Neuron (in vitro differentiated cells): Measurements from ENCODE around the gene PNMA8B.
"Not testable (repeated sequence)": the region's sequence is repeated elsewhere in the genome, so short reads cannot be mapped to it uniquely, and the experiment has no call there.

Experiments
- H2AFZ ChIP-seq: one replicate; pipeline ENCODE4 v1.6.1; 2013; ENCODE audit warnings: low read depth, mild to moderate bottlenecking, inconsistent platforms, low read length, moderate library complexity
- H3K27me3 ChIP-seq: one replicate; pipeline ENCODE4 v1.6.1; 2013; ENCODE audit warnings: low read length; ENCODE audit not compliant: insufficient read depth
- H3K36me3 ChIP-seq: one replicate; pipeline ENCODE4 v1.6.1; 2013; ENCODE audit warnings: low read length; ENCODE audit not compliant: insufficient read depth
- H3K4me1 ChIP-seq: one replicate; pipeline ENCODE4 v1.6.1; 2013; ENCODE audit warnings: low read length; ENCODE audit not compliant: insufficient read depth
- H3K4me3 ChIP-seq: 2 replicates; pipeline ENCODE4 v1.5.1; 2013; ENCODE audit warnings: mild to moderate bottlenecking, low read length, moderate library complexity
- H3K9me3 ChIP-seq: one replicate; pipeline ENCODE4 v1.6.1; 2013; ENCODE audit warnings: low read length

Gene PNMA8B

GRCh38 chr19:46499692-46500091 is 4.0 kb upstream of the PNMA8B start:
- H3K27me3 ChIP-seq = no peaks in the 10 kb centered on the region
- no peaks in the 10 kb centered on the region for H3K9me3 ChIP-seq
- H3K4me3 ChIP-seq = no peak overlapping the region
- H3K36me3 ChIP-seq = no peaks in the 10 kb centered on the region
- no peak overlapping the region for H2AFZ ChIP-seq
- H3K4me1 ChIP-seq = peaks cover 18% of the 10 kb centered on the region

GRCh38 chr19:46497773-46498172 is 2.1 kb upstream of the PNMA8B start:
- no peaks in the 10 kb centered on the region for H3K9me3 ChIP-seq
- no peaks in the 10 kb centered on the region for H3K27me3 ChIP-seq
- no peaks in the 10 kb centered on the region for H3K36me3 ChIP-seq
- peaks cover 15% of the 10 kb centered on the region for H3K4me1 ChIP-seq
- H3K4me3 ChIP-seq = no peak overlapping the region
- no peak overlapping the region for H2AFZ ChIP-seq

- H3K4me1 ChIP-seq = peaks cover 17% of the 10 kb centered on the region
- not testable (repeated sequence) for H3K4me3 ChIP-seq, H3K9me3 ChIP-seq
Measured at GRCh38 chr19:46496886-46497285, 1.2 kb upstream of the PNMA8B start.

GRCh38 chr19:46496304-46496703 is 637 bp upstream of the PNMA8B start:
- Histone ChIP-seq H3K9me3 (no peaks in the 10 kb centered on the region), H3K4me3 (peak overlapping the region; percentile 63), H3K27me3 (no peaks in the 10 kb centered on the region), H3K36me3 (no peaks in the 10 kb centered on the region), H2AFZ (peak overlapping the region; percentile 72), H3K4me1 (peaks cover 17% of the 10 kb centered on the region)

More at GRCh38 chr19:46496886-46497285, 1.2 kb upstream of the PNMA8B start:
- not testable (repeated sequence) for H3K27me3 ChIP-seq, H2AFZ ChIP-seq, H3K36me3 ChIP-seq

GRCh38 chr19:46494941-46495785 is 504 bp downstream of the PNMA8B start:
- H3K4me1 ChIP-seq = peaks cover 17% of the 10 kb centered on the region
- H3K36me3 ChIP-seq = no peaks in the 10 kb centered on the region
- no peaks in the 10 kb centered on the region for H3K9me3 ChIP-seq
- no peaks in the 10 kb centered on the region for H3K27me3 ChIP-seq
- H2AFZ ChIP-seq = peak overlapping the region; percentile 24
- H3K4me3 ChIP-seq = peak overlapping the region; percentile 63

- peaks cover 17% of the 10 kb centered on the region for H3K4me1 ChIP-seq
- no peak overlapping the region for H3K4me3 ChIP-seq
- H3K27me3 ChIP-seq = no peaks in the 10 kb centered on the region
- no peaks in the 10 kb centered on the region for H3K36me3 ChIP-seq
- no peaks in the 10 kb centered on the region for H3K9me3 ChIP-seq
- no peak overlapping the region for H2AFZ ChIP-seq
Measured at GRCh38 chr19:46494146-46494940, 1.3 kb downstream of the PNMA8B start.

- Histone ChIP-seq H3K4me1 (peaks cover 17% of the 10 kb centered on the region), H3K36me3 (no peaks in the 10 kb centered on the region), H3K27me3 (peaks cover 6% of the 10 kb centered on the region), H3K9me3 (no peaks in the 10 kb centered on the region), H2AFZ (no peak overlapping the region), H3K4me3 (no peak overlapping the region)
Measured at GRCh38 chr19:46493236-46494145, 2.2 kb downstream of the PNMA8B start.

- Histone ChIP-seq H3K9me3 (no peaks in the 10 kb centered on the region), H3K27me3 (peaks cover 8% of the 10 kb centered on the region), H2AFZ (no peak overlapping the region), H3K36me3 (no peaks in the 10 kb centered on the region), H3K4me3 (no peak overlapping the region), H3K4me1 (peaks cover 17% of the 10 kb centered on the region)
Measured at GRCh38 chr19:46492841-46493235, 2.8 kb downstream of the PNMA8B start.

- H3K4me1 ChIP-seq = peaks cover 23% of the 10 kb centered on the region
- H2AFZ ChIP-seq = no peak overlapping the region
- H3K4me3 ChIP-seq = no peak overlapping the region
- no peaks in the 10 kb centered on the region for H3K9me3 ChIP-seq
- H3K27me3 ChIP-seq = peaks cover 8% of the 10 kb centered on the region
- H3K36me3 ChIP-seq = no peaks in the 10 kb centered on the region
Measured at GRCh38 chr19:46491975-46492682, 3.5 kb downstream of the PNMA8B start.

GRCh38 chr19:46490774-46491173 is 4.9 kb downstream of the PNMA8B start:
- no peaks in the 10 kb centered on the region for H3K9me3 ChIP-seq
- H3K4me1 ChIP-seq = peaks cover 17% of the 10 kb centered on the region
- peaks cover 8% of the 10 kb centered on the region for H3K27me3 ChIP-seq
- H3K36me3 ChIP-seq = no peaks in the 10 kb centered on the region
- H2AFZ ChIP-seq = no peak overlapping the region
- no peak overlapping the region for H3K4me3 ChIP-seq

- peaks cover 18% of the 10 kb centered on the region for H3K4me1 ChIP-seq
- peaks cover 8% of the 10 kb centered on the region for H3K27me3 ChIP-seq
- no peaks in the 10 kb centered on the region for H3K36me3 ChIP-seq
- H3K4me3 ChIP-seq = no peak overlapping the region
- no peak overlapping the region for H2AFZ ChIP-seq
- H3K9me3 ChIP-seq = no peaks in the 10 kb centered on the region
Measured at GRCh38 chr19:46489445-46490272, 6.0 kb downstream of the PNMA8B start.
